GM13976 (cell line): ENCODE data around the gene DICER1.

Source experiments
- DNase-seq: peaks from one replicate; pipeline ENCODE4 v3.0.0; 2012; ENCODE audit warnings: low spot score
- CTCF ChIP-seq: IDR thresholded peaks from 2 replicates; pipeline ENCODE4 v1.5.1; 2012; ENCODE audit warnings: borderline replicate concordance, mild to moderate bottlenecking; ENCODE audit not compliant: insufficient read depth; ENCODE audit errors: extremely low read depth, missing control alignments, control extremely low read depth
- in situ Hi-C: fragments of 300-500 bp; cut with MboI; formaldehyde crosslinking; loops from one replicate; pipeline ENCODE4 v1.12.0; 2022; ENCODE audit warnings: low sequenced_read_pairs, mixed read lengths, inconsistent platforms; ENCODE audit not compliant: unreplicated experiment

The DICER1 gene

GRCh38 chr14:95056476-95056875 is 100.9 kb downstream of the DICER1 start:
- in situ Hi-C loops = no loop called here
- DNase-seq = no peak
- no peak for TF ChIP-seq CTCF

GRCh38 chr14:95055318-95055717 is 102.0 kb downstream of the DICER1 start:
- DNase-seq = no peak
- no peak for TF ChIP-seq CTCF
- in situ Hi-C loops = no loop called here

GRCh38 chr14:95054346-95055280 is 102.7 kb downstream of the DICER1 start:
- no peak for TF ChIP-seq CTCF
- in situ Hi-C loops = no loop called here
- no peak for DNase-seq

DNA sequence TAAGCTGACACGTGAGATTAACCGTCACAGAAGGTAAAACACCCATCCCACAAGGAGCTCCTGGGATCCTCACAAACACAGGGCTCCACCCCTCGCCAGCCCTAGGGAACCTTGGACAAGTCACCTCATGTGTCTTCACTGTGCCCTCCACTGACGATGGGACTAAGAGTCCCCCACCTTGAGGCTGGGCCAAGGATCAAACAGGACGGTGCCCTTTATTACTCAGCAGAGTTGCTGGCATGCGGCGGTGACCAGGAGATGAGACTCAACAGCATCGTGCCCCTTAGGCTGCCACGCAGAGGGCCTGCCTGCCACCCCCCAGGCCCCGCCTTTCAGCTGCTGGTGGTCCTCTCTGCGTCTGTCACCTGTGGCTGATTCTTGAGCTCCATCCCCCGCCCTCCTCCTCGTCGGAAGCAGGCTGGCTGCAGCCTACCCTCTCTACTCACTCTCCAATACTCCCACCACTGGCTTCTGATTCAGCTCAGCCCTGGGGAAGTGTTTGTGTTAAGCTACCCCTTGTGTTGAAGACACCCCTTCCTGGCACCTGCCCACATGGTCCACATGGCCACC is 105.2 kb downstream of the DICER1 start:
- in situ Hi-C loops = no loop called here
- no peak for TF ChIP-seq CTCF

GRCh38 chr14:95049952-95050351 is 107.4 kb downstream of the DICER1 start:
- DNase-seq = no peak
- in situ Hi-C loops = no loop called here
- TF ChIP-seq CTCF = no peak

More for the DNA sequence above, 105.2 kb downstream of the DICER1 start:
- DNase-seq = no peak

- DNase-seq = no peak
- in situ Hi-C loops = no loop called here
- TF ChIP-seq CTCF = no peak
Measured at GRCh38 chr14:95048771-95049312, 108.5 kb downstream of the DICER1 start.
